ENCODE measurements around the gene TK2.
"Not testable (repeated sequence)": the region's sequence is repeated elsewhere in the genome, so short reads cannot be mapped to it uniquely, and the experiment has no call there.

The TK2 gene

DNA sequence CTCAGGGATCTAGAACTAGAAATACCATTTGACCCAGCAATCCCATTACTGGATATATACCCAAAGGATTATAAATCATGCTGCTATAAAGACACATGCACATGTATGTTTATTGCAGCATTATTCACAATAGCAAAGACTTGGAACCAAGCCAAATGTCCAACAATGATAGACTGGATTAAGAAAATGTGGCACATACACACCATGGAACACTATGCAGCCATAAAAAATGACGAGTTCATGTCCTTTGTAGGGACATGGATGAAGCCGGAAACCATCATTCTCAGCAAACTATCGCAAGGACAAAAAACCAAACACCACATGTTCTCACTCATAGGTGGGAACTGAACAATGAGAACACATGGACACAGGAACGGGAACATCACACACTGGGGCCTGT, 48.4 kb downstream of the TK2 start:
- DNase-seq: not testable (repeated sequence)

DNA sequence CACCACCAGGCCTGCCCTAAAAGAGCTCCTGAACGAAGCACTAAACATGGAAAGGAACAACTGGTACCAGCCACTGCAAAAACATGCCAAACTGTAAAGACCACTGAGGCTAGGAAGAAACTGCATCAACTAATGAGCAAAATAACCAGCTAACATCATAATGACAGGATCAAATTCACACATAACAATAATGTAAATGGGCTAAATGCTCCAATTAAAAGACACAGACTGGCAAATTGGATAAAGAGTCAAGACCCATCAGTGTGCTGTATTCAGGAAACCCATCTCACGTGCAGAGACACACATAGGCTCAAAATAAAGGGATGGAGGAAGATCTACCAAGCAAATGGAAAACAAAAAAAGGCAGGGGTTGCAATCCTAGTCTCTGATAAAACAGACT, 52.0 kb downstream of the TK2 start:
- not testable (repeated sequence) for DNase-seq

DNA sequence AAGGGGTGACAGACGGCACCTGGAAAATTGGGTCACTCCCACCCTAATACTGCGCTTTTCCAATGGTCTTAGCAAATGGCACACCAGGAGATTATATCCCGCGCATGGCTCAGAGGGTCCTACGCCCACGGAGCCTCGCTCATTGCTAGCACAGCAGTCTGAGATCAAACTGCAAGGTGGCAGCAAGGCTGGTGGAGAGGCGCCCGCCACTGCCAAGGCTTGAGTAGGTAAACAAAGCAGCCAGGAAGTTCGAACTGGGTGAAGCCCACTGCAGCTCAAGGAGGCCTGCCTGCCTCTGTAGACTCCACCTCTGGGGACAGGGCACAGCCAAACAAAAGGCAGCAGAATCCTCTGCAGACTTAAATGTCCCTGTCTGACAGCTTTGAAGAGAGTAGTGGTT, 53.7 kb downstream of the TK2 start:
- not testable (repeated sequence) for DNase-seq

DNA sequence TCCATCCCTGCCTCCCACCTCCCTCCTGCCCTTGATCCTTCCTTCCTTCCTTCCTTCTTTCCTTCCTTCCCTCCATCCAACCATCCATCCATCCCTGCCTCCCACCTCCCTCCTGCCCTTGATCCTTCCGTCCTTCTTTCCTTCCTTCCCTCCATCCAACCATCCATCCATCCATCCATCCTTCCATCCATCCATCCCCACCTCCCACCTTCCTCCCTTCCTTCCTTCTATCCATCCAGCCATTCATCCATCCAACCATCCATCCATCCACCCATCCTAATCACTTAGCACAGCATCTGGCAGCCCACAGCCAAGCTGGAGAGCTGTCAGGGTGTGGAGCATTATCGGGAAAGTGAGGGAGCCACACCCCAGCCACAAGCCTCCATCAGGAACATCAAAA, 54.5 kb downstream of the TK2 start:
- no peak for DNase-seq

DNA sequence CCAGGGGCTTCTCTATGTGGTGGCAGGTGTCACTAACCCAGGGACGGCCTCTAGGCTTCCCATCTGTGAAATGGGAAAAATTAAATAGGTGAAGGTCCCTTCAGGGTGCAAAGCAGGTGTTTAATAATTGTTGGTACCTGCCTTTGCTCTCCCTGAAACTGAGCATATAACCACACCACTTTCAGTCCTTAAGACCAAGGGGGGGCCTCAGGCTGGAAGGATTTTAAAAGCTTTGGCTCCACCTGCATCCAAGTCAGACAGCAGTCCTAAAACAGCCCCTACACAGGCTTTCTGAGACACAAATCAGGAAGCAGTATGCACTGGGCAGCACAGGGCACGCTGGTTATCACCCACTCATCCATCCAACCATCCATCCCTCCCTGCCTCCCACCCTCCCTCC, 55.0 kb downstream of the TK2 start:
- DNase-seq: no peak

DNA sequence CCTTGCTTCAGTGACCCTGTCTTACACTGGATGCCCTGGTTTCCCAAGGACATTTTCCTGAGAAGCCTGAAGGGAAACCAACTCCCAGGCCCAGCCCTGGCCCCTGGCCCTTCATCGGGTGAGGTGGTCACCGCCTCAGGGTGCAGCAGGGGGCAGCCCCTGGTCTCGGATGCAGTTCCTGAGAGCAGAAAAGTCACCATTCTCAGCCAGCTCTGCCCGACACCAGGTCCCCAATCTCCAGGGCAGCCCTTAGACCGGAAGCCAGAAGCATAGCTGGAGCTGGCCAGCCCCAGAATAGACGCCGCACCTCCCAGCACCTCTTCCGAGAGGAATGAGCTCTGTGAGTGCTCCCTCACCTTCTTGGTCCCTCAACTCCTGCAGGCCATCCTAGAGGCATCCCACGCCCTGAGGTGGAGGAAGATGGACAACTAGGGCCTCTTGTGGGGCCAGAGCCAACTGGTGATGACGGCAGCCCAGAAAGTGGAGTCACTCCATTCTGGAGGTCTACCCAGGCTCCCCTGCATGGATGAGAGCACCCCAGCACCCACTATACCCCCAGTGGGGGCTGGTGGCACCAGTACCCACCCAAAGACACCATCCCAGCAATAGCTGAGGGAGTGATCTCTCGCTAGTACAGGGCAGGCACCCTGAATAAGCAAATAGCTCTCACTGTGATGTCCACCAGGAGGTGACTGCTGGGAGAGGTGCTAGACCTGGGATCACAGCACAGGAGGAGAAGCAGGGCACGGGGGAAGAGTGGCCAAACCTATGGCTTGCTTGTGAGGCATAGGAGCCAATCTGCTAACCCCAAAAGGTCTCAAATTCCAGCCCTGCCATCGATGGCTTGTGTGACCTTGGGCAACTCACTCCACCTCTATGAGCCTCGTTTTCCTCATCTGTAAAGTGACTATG, 56.2 kb downstream of the TK2 start:
- no peak for DNase-seq

DNA sequence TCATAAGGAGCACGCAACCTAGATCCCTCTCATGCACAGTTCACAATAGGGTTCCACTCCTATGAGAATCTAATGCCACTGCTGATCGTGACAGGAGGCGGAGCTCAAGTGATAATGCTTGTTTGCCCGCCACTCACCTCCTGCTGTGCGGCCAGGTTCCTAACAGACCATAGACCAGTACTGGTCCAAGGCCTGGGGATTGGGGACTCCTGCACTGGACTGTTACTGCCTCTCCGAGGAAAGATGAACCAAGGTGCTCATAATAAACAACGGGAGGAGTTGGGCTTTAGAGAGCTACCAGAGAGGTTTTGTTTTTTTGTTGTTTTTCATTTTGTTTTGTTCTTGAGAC, 58.2 kb downstream of the TK2 start:
- no peak for DNase-seq

DNA sequence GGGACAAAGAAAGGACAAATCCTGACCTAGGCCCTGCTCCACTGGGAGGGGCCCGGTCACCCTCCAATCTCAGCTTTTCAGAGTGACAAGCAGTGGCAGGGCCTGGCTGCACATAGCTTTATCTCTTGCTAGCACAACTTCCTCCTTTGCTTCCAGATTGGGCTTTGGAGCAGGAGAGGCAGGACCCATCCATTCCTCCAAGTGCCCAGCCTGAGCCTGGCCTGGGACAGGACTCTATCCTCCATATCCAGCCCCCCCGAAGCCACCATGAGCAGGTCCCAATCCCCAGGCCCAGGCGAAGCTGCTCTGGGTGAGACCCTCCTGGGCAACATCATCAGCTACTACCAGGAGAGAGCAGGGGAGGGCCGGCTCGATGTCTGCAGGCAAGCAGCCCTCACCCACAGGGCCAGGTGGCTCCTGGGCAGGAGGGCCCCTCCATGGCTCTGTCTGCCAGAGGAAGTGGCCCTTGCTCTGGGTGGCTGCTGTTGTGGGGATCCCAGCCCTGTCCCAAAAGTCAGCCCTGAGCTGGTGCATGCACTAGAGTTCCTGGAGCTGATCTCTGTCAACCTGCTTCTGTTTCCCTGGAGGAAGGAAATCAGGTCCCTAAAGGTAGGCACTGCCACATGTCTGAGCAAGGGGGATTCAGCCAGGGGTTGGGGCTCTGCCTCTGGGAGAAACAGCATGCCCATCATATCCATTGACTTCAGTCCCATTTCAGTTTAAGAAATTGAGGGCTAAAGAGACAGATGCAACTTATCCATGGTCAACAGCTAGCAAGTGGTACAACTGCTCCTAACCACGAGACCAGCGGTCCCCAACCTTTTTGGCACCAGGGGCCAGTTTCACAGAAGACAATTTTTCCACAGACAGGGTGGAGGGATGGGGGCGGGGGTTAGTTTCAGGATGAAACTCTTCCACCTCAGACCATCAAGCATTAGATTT, 58.9 kb downstream of the TK2 start:
- no peak for DNase-seq

DNA sequence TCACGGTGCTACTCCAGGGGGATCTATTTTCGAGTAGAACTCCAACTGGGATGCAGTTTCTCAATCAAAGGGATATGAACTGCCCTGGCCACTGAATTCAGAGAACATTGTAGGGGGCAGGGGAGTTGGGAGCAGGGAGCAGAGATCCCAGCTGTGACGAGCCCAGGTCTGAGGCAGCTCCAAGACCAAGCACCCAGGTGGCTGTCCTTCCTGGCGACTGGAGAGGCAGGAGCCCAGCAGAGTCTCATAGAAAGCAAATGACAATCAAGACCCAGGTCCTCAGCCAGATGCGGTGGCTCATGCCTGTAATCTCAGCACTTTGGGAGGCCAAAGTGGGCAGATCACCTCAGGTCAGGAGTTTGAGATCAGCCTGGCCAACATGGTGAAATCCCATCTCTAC, 60.1 kb downstream of the TK2 start:
- DNase-seq: no peak

DNA sequence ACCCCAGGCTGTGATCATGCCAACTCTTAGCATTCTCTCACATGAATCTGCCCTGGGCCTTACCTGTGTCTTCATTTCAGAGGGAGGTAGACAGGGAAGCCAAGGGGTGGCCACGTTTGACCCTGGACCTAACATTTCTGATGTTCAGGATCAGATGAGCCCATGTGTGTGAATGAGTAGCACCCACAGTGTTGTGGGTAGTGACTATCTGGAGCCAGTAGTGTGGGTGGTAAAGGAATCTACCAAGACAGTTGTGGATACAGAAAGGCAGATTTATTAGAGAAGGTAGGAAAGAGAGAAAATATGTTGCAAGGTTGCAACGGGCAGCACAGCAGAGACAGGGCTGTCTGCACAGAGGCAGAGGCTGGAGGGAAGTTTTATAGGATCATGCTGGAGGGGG, 60.5 kb downstream of the TK2 start:
- DNase-seq: no peak

DNA sequence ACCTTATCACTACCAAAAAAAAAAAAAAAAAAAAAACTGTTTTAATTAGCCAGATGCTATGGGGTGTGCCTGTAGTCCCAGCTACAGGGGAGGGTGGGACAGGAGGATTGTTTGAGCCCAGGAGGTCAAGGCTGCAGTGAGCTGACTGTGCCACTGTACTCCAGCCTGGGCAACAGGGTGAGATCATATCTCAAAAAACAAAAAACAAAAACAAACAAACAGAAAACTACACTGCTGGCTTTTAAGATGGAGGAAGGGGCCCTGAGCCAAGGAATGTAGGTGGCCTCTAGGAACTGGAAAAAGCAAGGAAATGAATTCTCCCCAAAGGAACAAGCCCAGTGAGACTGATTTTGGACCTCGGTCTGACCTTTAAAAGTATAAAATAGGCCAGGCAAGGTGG, 61.4 kb downstream of the TK2 start:
- DNase-seq: no peak

DNA sequence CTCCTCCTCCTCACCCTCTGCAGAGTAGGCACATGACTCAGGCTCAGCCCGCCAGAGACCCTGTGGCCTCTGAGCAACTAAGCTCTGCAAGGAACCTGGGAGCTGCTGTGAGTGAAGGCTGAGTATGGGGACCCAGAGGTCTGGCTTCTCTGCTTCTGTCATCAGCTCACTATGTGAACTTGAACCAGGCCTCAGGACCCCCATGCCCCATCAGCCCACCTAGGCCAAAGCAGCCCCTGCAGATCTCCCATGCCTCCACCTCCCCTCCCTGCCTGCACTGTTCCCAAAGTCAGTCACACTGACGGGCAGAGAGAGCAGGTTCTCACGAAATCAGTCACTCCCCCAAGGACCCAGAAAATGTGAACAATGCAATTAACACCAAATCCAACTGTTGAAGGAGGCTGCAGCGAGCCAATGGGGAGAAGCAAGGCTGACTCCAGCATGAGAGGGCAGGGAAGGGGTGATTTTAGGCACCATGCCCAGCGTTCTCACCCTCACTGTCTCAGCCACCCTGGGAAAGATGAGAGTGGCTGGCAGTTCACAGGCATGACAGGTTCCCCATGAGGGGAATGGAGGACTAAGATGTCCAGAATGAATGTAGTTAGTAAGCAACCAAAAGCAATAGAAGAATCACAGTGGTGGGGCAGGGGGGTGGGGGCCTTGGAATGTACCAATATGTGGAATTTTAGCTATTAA, 62.2 kb downstream of the TK2 start:
- no peak for DNase-seq

DNA sequence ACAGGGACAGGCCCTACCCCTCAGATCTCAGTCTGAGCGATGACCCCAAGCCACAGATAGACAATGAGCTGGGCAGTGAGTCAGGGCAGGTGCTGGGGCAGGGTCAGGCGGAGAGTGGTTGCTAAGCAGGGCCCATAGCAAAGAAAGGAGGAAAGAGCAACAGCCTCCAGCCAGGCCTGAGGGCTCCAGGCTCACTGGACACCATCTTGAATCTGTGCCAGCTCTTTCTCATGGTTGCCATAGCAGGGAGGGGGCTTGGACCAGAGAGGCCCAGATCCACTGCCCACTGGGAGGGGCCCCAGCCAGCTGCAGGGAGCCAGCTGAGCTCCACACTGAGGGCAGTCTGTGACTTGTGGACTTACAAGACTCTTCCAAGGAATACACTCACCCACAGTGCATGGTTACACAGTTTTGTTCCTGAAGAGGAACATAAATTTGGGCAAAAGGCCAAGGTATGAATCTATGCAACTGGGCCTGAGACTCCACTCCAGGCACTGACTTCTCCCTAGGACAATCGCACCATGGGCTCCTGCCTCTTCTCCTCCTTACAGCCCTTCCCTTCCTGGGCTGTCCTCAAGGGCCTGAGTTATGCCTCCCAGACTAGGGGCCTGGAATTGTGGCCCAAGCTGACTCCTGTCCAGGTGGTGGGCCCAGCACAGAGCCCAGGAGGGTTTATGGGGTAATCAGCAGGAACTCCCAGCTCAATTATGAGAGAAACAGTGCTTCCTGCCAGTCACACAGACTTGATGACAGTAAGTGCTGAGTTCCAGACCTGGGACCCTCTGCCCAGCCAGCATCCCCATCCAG, 62.9 kb downstream of the TK2 start:
- peak; percentile 80 for DNase-seq

DNA sequence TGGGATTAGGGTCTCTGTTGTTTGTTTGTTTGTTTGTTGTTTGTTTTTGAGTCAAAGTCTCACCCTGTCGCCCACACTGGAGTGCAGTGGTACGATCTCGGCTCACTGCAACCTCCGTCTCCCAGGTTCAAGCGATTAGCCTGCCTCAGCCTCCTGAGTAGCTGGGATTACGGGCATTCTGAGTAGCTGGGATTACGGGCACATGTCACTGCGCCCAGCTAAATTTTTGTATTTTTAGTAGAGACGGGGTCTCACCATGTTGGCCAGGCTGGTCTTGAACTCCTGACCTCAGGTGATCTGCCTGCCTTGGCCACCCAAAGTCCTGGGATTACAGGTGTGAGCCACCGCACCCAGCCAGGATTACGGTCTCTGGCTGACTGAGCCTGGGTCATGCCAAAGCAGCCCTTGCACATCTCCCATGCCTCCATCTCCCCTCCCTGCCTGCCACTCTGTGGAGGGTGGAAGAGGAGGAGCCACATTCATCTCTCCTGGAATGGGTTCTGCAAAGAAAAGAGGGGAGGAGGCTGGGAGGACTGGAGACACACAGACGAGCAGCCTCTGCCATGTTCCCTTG, 63.6 kb downstream of the TK2 start:
- no peak for DNase-seq

DNA sequence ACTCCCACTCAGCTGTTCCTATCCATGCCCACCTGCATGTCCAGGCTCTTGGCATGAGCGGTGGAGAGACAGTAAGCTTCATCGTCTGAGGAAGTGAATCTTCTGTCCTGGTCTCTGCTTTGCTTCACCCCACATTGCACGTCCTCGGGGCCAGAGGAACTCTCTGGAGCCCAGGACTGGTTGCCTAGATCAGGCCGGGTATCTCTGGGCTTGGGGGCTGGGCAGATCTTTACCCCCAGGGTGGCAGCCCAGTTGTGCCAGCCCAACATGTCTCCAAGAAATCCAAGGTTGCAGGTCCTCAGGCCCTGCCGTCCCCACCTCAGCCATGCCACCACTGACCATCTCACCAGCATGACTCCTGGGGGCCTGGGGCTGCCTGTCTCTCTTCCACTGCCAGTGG, 64.5 kb downstream of the TK2 start:
- DNase-seq: peak; percentile 32

DNA sequence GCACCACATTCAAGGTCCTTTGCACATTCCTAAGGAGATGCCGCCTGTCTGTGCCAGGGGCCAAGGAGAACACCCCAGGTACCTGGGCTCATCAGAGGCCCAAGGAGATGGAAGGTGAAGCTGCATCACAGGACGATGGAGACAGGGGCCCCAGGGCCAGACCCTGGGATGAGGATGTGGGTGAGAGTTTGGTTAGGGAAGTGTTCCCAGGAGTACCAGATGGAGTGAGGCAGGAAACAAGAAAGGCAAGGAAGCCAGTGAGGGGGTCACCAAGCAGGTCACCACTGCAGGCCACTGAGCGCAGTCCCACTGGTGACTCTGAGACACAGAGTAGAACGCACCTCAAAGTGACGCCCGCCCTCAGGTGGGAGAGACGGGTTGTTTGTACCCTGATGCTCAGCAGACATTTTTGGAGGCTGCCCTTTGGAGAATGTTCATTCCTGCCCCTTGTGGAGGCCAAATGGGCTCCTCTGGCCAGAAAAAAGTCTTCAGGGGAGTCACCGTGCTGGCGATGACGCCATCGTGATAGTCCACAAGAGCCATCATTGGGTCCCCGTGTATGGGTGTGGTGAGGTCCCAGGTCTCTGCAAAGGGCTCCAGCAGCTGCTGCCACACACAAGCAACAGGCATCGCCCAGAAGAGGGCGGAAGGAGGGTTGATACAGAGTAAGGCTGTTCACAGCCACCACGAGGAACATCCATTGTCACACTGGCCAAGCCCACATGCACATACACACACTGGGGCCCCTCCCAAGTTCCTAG, 65.3 kb downstream of the TK2 start:
- no peak for DNase-seq

DNA sequence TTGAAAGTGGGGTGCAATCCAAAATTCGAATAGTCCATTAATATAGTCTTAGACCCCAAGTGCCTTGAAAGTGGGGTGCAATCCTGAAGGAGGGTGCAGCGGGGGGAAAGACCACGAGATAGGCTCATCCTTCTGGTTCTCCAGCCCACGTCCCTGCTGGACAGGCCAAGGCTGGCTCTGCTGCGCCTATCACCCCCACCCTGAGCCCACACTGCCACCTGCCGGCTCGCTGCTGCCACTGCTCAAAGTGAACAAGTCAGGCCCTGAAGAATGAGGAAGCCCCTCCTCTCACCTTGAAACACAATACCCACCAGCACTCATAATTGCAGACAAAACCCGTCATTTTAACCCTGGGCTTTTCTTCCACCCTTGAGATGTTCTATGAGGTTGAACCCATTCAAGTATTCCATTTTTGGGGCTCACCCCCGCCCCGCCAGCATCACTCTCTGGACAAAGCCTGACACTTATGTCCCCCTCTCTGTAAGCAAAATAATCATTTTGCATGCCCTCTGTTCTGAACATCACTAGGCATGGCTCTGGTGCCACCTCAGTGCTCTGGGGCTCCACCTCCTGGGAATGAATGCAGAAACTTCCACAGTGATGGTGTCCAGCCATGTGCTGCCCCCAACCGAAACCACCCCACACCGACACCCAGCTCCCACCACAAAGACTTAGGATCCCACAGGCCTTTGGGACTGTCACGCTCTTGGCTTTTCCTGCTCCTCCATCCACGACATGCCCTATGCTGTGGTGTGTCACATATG, 66.1 kb downstream of the TK2 start:
- DNase-seq: peak; percentile 83

DNA sequence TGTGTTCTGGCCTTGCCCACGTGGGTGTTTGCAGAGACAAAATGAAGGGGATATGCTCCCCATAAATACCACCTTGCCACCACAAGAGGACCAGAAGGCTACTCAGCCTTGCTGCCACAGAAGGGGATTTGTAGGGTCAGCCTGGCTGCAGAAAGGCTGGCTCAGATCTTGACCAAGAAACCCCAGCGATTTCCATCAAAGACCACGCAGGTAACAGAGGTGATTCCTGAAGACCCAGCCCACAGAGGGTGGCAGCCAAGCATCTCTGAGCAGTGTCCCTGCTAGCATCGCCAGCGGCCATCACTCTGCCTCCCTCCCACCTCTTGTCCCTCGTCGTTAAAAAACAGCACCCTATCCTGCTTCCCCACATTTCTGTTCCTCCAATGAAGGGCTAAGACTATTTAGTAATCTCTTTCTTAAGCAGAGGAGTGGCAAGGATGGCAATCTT, 68.0 kb downstream of the TK2 start:
- DNase-seq: no peak

DNA sequence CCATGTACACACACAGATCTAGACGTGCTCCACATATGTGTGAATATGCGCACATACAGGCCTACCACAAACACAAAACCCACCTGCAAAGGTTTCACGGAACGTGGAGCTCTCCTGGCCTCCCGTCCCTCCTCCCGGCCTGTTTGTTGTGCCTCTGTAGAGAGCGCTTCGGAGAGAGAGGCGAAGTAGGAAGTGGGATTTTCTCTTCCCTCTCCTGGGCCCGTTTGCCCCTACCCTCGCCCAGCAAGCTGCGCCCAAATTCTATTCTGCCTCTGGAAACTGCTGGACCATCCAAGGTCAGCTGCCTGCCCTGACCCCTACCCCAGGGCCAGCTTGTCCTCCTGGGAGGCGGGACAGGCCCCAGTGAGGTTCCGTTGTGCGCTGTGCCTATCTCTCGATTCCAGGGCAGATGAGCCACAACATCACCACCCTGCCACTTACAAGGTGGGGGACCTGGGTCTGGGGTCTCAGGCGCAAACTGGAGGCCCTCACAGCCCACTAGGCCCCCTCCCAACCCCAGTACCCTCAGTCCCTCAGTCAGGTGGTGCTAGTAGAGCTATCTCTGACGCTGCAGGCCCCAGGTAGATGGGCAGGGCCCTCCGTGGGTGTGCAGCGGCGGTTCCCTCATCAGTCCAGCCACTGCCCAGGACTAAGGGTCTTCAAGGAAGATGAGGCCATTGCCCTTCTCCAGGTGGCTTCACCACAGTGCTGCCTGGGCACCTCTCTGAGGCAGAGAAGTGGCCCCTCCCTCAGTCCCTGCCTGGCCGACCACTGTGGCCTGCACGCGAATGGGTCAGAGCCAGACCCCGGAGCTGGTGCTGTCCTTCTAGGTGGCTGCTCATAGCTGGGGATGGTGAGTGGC, 68.6 kb downstream of the TK2 start:
- no peak for DNase-seq
